Uterus (tissue), 4 donors: ENCODE data around the gene PIGA. TPM values are rescaled to one million over a fixed set of nuclear protein-coding genes. Genes with fewer than 3 reads are reported as not detected.

Experiments
- DNase-seq, 2 donors: peaks; one replicate each; pipeline ENCODE4 v3.0.0-alpha.2; 2019 to 2020
- H3K27ac ChIP-seq, 2 donors: fragments of 200-600 bp; sonication (generic); 1 replicate in 1 of 2; 2 replicates in 1 of 2; pipeline ENCODE4 v1.5.1; 2016 to 2018
- H3K27me3 ChIP-seq, 2 donors: fragments of 200-600 bp; sonication (generic); one replicate each; pipeline ENCODE4 v1.5.1; 2018 to 2019; ENCODE audit warnings: control low read depth in 1 of 2
- H3K36me3 ChIP-seq, 2 donors: fragments of 200-600 bp; sonication (generic); one replicate each; pipeline ENCODE4 v1.5.1; 2019; ENCODE audit warnings: control low read depth in 1 of 2
- H3K4me1 ChIP-seq, 2 donors: fragments of 200-600 bp; sonication (generic); one replicate each; pipeline ENCODE4 v1.5.1; 2018 to 2019; ENCODE audit warnings: control low read depth in 1 of 2
- H3K4me3 ChIP-seq, 2 donors: fragments of 200-600 bp; sonication (generic); 1 replicate in 1 of 2; 2 replicates in 1 of 2; pipeline ENCODE4 v1.5.1; 2018 to 2019; ENCODE audit warnings: mild to moderate bottlenecking in 1 of 2
- H3K9me3 ChIP-seq, 2 donors: fragments of 200-600 bp; sonication (generic); one replicate each; pipeline ENCODE4 v1.5.1; 2019; ENCODE audit warnings: control low read depth in 1 of 2
- CTCF ChIP-seq, 4 experiments: fragments of 200-600 bp in 2 of 4; fragments of 450-650 bp in 2 of 4; sonication (generic) in 2 of 4; IDR thresholded peaks; one replicate each; pipeline ENCODE4 v1.5.1; 2016 to 2019; ENCODE audit warnings: antibody characterized with exemption in 4 of 4, mild to moderate bottlenecking in 2 of 4, moderate library complexity in 1 of 4
- POLR2A ChIP-seq, 2 donors: fragments of 450-650 bp; IDR thresholded peaks; one replicate each; pipeline ENCODE4 v1.6.1; 2016; ENCODE audit warnings: antibody characterized with exemption in 2 of 2, mild to moderate bottlenecking in 1 of 2, moderate library complexity in 1 of 2
- intact Hi-C: fragments of 100-400 bp; cut with DNase I; formaldehyde crosslinking; loops from one replicate; pipeline ENCODE4 v1.15.1; 2023; ENCODE audit warnings: low total_unique reads
- total RNA-seq, 4 donors: library from RNA; depleted of rRNA in 3 of 4; stranded (reverse); fragments of >200 nt in 3 of 4; gene quantifications; one replicate each; pipeline versions ENCODE4 v1.1.0 to v1.2.4, GENCODE V29; 2014 to 2023
- donor health status: DM: yes; HTN: yes; CAD: no.

PIGA gene
- total RNA-seq, 4 donors from 2014 or later, result 10.2 to 54.8 (median 13.8) TPM

DNA sequence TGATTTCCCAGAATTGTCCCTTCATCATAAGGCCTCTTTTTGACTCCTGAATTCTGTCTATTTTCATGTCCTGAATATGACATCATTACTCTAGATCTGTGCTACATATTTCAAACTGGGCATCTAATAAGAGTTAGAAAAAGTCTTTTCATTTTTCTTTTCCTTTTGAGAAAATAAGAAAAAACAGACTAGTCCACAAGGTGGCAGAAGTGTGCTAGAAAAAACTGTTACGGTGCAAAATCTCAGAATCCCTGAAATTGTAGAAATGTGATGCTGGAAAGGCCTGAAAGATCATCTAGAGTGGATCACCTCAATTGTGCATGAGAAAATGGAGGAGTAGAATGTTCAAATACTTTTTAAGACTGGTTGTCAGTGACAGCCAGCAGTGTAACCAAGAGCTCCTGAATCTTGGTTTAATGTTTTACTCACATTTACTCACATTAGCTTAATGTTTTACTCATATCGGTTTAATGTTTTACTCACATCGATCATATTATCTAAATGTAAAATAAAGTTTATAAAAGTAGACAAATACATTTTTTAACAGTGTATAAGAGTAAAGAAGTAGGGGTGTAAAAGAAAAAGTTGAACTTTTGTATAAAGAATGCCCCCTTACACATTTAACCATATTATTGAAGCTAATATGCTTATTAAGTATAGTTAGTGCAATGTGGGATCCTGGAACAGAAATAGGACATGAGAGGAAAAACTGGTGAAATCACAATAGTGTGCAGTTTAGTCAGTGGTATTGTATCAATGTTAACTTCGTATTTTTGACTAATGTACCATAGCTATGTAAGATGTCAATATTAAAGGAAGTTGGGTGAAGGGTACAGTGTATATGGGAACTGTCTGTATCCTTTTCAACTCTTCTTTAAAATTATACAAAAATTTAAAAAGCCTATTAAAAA is 35.1 kb downstream of the PIGA start:
- peaks cover 0 to 6% of the 10 kb centered on the region in 2 donors for H3K27me3 ChIP-seq
- TF ChIP-seq POLR2A (IDR thresholded peaks at IDR 0.05) (no peak), CTCF (IDR thresholded peaks at IDR 0.05) (peak; percentile 23 to 46 (median 40))
- intact Hi-C loops, result no loop called here
- DNase-seq, result no peak
- H3K9me3 ChIP-seq, result no peaks in the 10 kb centered on the region
- no peaks in the 10 kb centered on the region for H3K36me3 ChIP-seq
- H3K27ac ChIP-seq, result no peak overlapping the region
- H3K4me3 ChIP-seq, result no peak overlapping the region
- H3K4me1 ChIP-seq, result no peaks in the 10 kb centered on the region

DNA sequence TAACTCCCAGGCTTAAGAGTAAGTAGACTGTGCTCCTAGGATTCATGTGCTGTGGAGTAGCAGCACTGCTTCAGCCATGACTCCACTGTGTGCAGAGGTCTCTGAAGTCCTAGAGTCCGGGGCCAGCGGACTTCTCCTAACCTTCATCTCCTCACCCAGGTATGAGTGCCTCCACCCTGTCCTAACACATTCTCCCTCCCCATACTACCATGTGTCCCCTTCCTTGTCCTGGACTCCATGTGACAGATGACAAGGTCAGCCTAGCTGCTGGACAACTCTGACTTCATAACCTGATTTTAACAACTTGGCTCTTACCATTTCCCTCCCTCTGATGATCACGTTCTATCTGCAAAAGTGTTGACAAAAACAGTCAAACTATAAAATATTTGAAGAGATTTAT is 36.5 kb downstream of the PIGA start:
- peak overlapping the region in 1 of 2 donors; percentile 26 for H3K27ac ChIP-seq
- H3K27me3 ChIP-seq, result peaks cover 0 to 6% of the 10 kb centered on the region in 2 donors
- intact Hi-C loops, result no loop called here
- H3K4me1 ChIP-seq, result no peaks in the 10 kb centered on the region
- no peak for DNase-seq
- H3K36me3 ChIP-seq, result no peaks in the 10 kb centered on the region
- H3K4me3 ChIP-seq, result no peak overlapping the region
- TF ChIP-seq POLR2A (IDR thresholded peaks at IDR 0.05) (no peak), CTCF (IDR thresholded peaks at IDR 0.05) (no peak)
- H3K9me3 ChIP-seq, result no peaks in the 10 kb centered on the region

DNA sequence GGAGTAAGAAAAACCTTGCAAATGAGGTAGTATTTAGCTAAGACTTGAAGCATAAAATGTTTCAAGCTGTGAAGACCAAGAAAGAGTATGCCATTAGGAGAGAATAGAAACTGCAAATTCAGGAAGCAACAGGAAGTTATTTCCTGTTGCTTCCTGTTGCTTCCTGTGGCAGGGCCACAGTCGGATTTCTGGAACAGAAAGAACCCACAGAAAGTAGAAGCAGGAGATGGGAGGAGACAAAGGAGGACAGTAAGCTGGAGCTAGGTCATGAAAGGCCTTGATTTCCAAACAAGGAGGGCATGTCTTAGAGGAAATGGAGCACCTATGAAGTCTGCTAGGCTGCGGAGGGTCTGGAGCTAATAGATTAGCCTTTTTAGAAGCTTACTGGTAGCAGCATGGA is 37.1 kb downstream of the PIGA start:
- intact Hi-C loops, result no loop called here
- peak overlapping the region in 1 of 2 donors; percentile 26 for H3K27ac ChIP-seq
- TF ChIP-seq CTCF (IDR thresholded peaks at IDR 0.05) (no peak), POLR2A (IDR thresholded peaks at IDR 0.05) (no peak)

GRCh38 chrX:15293451-15293850 is 41.9 kb downstream of the PIGA start:
- intact Hi-C loops, result no loop called here
- DNase-seq, result no peak
- no peak for TF ChIP-seq POLR2A (IDR thresholded peaks at IDR 0.05)
- no peak for TF ChIP-seq CTCF (IDR thresholded peaks at IDR 0.05)
- H3K36me3 ChIP-seq, result no peaks in the 10 kb centered on the region
- no peak overlapping the region for H3K4me3 ChIP-seq
- H3K9me3 ChIP-seq, result no peaks in the 10 kb centered on the region
- no peaks in the 10 kb centered on the region for H3K4me1 ChIP-seq
- H3K27ac ChIP-seq, result no peak overlapping the region
- H3K27me3 ChIP-seq, result no peaks in the 10 kb centered on the region

More for the DNA sequence above, 37.1 kb downstream of the PIGA start:
- Histone ChIP-seq H3K36me3 (no peaks in the 10 kb centered on the region), H3K9me3 (no peaks in the 10 kb centered on the region), H3K27me3 (peaks cover 0 to 6% of the 10 kb centered on the region in 2 donors), H3K4me3 (no peak overlapping the region), H3K4me1 (no peaks in the 10 kb centered on the region)
- no peak for DNase-seq

DNA sequence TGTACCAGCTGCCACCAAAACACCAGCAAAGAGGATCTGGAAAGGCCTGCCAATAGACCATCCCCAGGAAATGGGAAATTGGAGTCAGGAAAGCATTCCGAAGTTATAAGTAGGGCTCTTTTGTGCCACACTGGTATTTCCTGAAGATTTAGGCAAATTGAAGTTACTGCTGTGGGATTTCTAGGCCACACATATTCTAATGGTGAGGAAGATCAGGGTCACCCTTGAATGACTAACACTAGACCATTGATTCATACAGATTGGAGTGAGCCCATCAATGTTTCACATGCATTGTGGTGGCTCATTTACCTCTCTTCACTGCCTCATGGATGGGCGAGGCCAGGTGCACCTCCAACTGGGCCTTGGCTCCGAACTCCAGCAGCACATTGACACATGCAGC is 42.5 kb downstream of the PIGA start:
- Histone ChIP-seq H3K4me1 (no peaks in the 10 kb centered on the region), H3K4me3 (no peak overlapping the region), H3K27me3 (no peaks in the 10 kb centered on the region), H3K27ac (no peak overlapping the region), H3K9me3 (no peaks in the 10 kb centered on the region), H3K36me3 (no peaks in the 10 kb centered on the region)
- no peak for TF ChIP-seq POLR2A (IDR thresholded peaks at IDR 0.05)
- no peak for DNase-seq
- intact Hi-C loops, result no loop called here
